NOMO-1 treated with DMSO at 0.1 percent for 48 hours (cell line): ENCODE measurements around the gene ST7L.

ENCODE experiments used
- DNase-seq: peaks from one replicate; lab custom pipeline; 2025; ENCODE audit not compliant: unreplicated experiment; lab: John Stamatoyannopoulos, UW

ST7L gene

GRCh38 chr1:112618114-112618720 lies 724 bp downstream of the ST7L start:
- peak; percentile 26 for DNase-seq

DNA sequence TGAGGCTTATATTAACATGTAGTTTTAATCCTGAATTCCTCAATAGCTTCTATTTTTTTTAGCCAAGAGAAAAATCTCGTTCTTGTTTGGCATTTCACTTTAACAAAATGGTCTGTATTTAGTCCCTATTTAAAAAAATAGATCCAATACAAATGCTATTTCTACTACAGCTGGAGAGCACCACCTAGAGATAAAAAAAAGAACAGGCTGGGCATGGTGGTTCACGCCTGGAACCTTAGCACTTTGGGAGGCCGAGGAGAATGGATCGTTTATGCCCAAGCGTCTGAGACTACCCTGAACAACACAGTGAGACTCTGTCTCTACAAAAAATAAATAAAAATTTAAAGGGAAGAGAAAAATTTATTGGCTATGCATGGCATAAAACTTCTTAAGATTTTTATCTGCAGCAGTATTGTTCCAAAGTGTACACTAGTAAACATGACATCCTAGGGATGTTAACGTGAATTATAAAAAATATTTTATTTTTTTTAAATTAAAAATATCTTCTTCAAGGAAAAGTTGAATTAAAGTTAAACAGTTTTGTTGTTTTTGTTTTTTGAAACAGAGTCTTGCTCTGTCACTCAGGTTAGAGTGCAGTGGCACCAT lies 4.4 kb downstream of the ST7L start:
- peak; percentile 32 for DNase-seq

DNA sequence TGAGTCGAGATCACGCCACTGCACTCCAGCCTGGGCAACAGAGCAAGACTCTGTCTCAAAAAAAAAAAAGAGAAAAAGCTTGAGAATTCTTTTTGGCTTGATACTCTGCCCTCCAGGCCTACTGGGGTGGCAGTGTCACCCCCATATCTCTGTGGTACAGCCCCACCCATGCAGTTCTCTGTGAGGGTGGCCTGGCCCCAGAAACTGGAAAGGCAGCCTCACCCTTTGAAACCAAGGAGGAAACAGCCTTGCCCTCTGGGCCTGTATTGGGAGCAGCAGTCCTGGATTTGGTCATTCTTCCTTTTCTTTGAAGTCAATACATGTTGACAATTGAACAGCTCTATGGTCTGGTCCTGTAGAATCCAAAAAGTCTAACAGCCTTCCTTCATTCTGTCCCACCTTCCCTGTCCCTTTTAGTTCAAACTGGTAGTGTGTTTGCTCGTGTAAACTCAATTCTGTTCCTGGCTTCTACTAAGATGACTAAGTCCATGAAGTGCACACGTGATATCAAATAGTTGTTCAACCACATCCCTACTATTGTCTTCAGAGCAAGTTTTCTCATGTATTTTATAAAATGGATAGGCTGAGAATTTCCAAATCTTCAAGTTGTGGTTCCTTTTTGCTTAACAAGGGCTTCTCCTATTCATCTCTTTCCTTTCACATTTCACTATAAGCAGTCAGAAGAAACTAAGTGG lies 13.2 kb downstream of the ST7L start:
- no peak for DNase-seq

DNA sequence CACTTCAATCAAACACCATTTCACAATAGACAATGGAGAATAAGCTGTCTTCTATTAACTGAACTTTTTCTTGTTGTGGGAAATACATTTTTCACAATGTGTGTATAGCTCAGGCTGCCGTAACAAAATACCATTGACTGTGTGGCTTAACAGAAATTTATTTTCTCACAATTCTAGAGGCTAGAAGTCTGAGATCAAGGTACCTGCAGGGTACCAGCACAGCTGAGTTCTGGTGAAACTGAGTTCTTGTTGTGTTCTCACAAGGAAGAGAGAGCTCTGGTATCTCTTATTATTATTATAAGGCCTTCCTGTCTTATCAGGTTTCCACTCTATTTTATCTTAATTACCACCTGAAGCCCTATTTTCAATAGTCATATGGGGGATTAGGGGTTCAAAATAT lies 15.4 kb downstream of the ST7L start:
- DNase-seq, result no peak

DNA sequence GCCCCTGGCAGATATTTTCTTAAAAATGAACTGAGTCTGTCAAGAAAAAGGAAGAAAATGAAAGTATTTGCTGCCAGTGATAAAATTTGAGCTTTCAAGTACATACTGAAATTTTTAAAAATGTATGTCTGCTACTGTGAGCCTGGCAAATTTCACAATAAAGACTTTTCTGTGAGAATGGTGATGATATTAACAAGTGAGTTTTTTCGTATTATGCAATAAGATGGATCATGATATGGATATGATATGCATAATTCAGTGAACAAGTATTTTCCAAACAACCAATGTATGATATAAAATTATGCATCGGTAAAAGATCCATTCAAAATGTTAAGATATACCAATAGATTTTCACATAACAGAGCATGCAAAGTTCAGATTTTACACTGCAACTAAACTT lies 15.9 kb downstream of the ST7L start:
- DNase-seq, result no peak

- DNase-seq, result peak; percentile 1
Observed at GRCh38 chr1:112599477-112599876, 19.5 kb downstream of the ST7L start.

GRCh38 chr1:112594208-112594876 lies 24.6 kb downstream of the ST7L start:
- DNase-seq, result no peak

DNA sequence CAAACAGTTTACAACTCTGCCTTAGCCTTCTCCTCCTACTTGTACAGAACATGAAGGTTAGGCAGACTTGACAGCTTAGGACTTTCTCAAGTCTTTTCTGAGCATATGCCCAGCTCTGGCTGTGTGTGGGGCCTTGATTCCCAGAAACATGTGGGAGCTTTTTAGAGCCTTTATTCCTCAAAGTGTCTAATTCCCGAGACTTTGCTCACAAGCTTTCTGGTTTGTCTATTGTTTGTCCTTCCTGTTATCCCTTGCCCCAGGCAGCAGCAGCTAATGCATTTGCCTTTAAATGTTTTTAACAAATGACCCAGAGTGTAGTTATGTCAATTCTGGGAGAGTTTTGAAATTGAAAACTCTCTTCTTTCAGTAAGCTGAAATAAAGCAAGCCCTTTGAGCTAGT lies 29.2 kb downstream of the ST7L start:
- no peak for DNase-seq

GRCh38 chr1:112583366-112583765 lies 35.6 kb downstream of the ST7L start:
- no peak for DNase-seq

GRCh38 chr1:112581586-112582192 lies 37.3 kb downstream of the ST7L start:
- no peak for DNase-seq

GRCh38 chr1:112579801-112580510 lies 39.0 kb downstream of the ST7L start:
- no peak for DNase-seq

GRCh38 chr1:112576240-112576639 lies 42.7 kb downstream of the ST7L start:
- DNase-seq, result no peak

GRCh38 chr1:112575154-112575804 lies 43.7 kb downstream of the ST7L start:
- DNase-seq, result no peak

DNA sequence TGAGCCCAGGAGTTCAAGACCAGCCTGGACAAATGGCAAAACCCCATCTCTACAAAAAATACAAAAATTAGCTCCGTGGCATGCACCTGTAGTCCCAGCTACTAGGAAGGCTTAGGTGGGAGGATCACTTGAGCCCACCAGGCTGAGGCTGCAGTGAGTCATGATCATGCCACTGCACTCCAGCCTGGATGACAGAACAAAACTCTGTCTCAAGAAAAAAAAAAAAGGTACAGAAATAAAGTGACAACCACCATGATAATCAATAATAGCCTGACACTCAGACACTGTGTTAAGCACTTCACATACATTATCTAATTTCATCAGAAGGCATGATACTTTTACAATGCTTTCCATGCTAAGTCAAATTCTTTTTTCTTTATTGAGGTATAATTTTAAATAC lies 53.1 kb downstream of the ST7L start:
- no peak for DNase-seq

- DNase-seq, result no peak
Observed at GRCh38 chr1:112564081-112564480, 54.9 kb downstream of the ST7L start.

GRCh38 chr1:112563341-112563740 lies 55.6 kb downstream of the ST7L start:
- DNase-seq, result no peak

DNA sequence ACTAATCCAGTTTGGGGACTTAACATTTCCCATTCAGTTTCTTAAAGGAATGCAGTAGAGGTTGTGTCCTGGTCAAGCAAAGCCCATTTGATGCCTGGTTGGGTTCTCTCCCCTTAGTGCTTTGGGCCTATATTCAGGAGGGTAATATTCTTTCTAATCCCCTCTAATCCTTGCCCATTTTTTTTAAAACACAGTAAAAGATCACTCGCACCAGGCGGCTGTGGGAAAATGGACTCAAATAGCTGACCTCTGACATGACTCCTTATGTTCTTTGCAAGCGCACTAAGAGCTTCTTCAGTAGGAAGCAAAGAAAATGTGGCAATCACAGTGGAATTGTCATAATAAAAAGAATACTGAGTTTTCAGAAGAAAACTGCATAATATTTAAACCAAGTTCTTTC lies 60.3 kb downstream of the ST7L start:
- DNase-seq, result no peak

- DNase-seq, result no peak
Observed at GRCh38 chr1:112557385-112557784, 61.6 kb downstream of the ST7L start.

GRCh38 chr1:112554411-112554810 lies 64.5 kb downstream of the ST7L start:
- no peak for DNase-seq

- DNase-seq, result no peak
Observed at GRCh38 chr1:112549590-112549989, 69.4 kb downstream of the ST7L start.
